HUES64 (cell line): ENCODE results near the gene FANCF.
"Not testable (repeated sequence)": the region's sequence is repeated elsewhere in the genome, so short reads cannot be mapped to it uniquely, and the experiment has no call there.

Experiments used
- H3K27ac ChIP-seq: 2 replicates; pipeline ENCODE4 v1.7.0; 2013; ENCODE audit warnings: low read depth, low read length, inconsistent platforms
- H3K27me3 ChIP-seq: 2 replicates; pipeline ENCODE4 v1.6.1; 2013; ENCODE audit warnings: mild to moderate bottlenecking, low read length; ENCODE audit not compliant: insufficient read depth
- H3K36me3 ChIP-seq: 2 replicates; pipeline ENCODE4 v1.6.1; 2013; ENCODE audit warnings: mild to moderate bottlenecking, low read length; ENCODE audit not compliant: insufficient read depth
- H3K4me1 ChIP-seq: 2 replicates; pipeline ENCODE4 v1.6.1; 2013; ENCODE audit warnings: mild to moderate bottlenecking, low read length, moderate library complexity; ENCODE audit not compliant: insufficient read depth
- H3K4me3 ChIP-seq: 2 replicates; pipeline ENCODE4 v1.5.1; 2013; ENCODE audit warnings: mild to moderate bottlenecking, low read length, moderate library complexity
- H3K9ac ChIP-seq: 2 replicates; pipeline ENCODE4 v1.6.1; 2013; ENCODE audit warnings: mild to moderate bottlenecking, low read depth, low read length
- H3K9me3 ChIP-seq: 2 replicates; pipeline ENCODE4 v1.6.1; 2013; ENCODE audit warnings: low read depth, low read length; ENCODE audit not compliant: insufficient read depth
- WGBS: fragments of 150-250, 120-280 bp; methylation state at CpG from one replicate; pipeline ENCODE4 v1.1.7; 2013; ENCODE audit warnings: missing lambda C conversion rate; 5-methylcytosine and 5-hydroxymethylcytosine counted together

FANCF gene

GRCh38 chr11:22657101-22657694 is 31.6 kb upstream of the FANCF start:
- Histone ChIP-seq H3K27me3 (no peaks in the 10 kb centered on the region), H3K9ac (no peak overlapping the region), H3K36me3 (no peaks in the 10 kb centered on the region), H3K4me1 (peaks cover 21% of the 10 kb centered on the region; the same call in 1 of the 2 replicates), H3K27ac (no peak overlapping the region), H3K4me3 (no peak overlapping the region), H3K9me3 (no peaks in the 10 kb centered on the region)
- WGBS: no CpG with 5 or more reads among the region's 1 CpG

DNA sequence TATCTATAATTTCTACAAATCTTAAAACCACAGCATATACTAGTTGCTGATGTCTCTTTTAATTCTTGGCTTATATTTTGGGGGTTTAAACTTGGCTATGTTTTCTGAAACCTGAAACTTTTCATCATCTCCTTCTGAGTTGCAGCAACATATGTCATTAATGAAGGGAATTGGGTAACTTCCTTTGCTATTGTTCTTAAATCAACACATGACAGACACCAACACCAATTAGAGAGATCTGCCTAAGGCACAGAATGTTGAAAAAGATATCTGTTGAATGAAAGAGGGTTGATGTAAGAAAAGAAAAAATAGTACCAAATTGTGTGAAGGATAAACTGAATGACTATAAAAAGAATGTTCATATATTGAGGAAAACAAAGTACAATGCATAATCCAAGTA is 30.5 kb upstream of the FANCF start:
- Histone ChIP-seq H3K27me3 (no peaks in the 10 kb centered on the region), H3K27ac (no peak overlapping the region), H3K36me3 (no peaks in the 10 kb centered on the region), H3K4me3 (no peak overlapping the region), H3K9ac (no peak overlapping the region), H3K9me3 (no peaks in the 10 kb centered on the region), H3K4me1 (peaks cover 21% of the 10 kb centered on the region; the same call in 1 of the 2 replicates)

DNA sequence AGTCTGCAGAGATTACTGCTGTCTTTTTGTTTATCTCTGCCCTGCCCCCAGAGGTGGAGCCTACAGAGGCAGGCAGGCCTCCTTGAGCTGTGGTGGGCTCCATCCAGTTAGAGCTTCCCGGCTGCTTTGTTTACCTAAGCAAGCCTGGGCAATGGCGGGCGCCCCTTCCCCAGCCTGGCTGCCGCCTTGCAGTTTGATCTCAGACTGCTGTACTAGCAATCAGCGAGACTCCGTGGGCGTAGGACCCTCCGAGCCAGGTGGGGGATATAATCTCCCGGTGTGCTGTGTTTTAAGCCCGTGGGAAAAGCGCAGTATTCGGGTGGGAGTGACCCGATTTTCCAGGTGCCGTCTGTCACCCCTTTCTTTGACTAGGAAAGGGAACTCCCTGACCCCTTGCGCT is 26.7 kb upstream of the FANCF start:
- not testable (repeated sequence) for H3K9me3 ChIP-seq, H3K4me3 ChIP-seq, H3K36me3 ChIP-seq, H3K27ac ChIP-seq, H3K9ac ChIP-seq, H3K27me3 ChIP-seq
- H3K4me1 ChIP-seq: peaks cover 16% of the 10 kb centered on the region; the same call in 1 of the 2 replicates
- 75% methylated on average over 15 of the region's 15 CpGs for WGBS

- Histone ChIP-seq H3K4me3 (no peak overlapping the region), H3K4me1 (peaks cover 14% of the 10 kb centered on the region), H3K36me3 (no peaks in the 10 kb centered on the region), H3K9ac (no peak overlapping the region), H3K9me3 (no peaks in the 10 kb centered on the region), H3K27me3 (peaks cover 30% of the 10 kb centered on the region), H3K27ac (no peak overlapping the region)
Observed at GRCh38 chr11:22641559-22641958, 15.9 kb upstream of the FANCF start.

DNA sequence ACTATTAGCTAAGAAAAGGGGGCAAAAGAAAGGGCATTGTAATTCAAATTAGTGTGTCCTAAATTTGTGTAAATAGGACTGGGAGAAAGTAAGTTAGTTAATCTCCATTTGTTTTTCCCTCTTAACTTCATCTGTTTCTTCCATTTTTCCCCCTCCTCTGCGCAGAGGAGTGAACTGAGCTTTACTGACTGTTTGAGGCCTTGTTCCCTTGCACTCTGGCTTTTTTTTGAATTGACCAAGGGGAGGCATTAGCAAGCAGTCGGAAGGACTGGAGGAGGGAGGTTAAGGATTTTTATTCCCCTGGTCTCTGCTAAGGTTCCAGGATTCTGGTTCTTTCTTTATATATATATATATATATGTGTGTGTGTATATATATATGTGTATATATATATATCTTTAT is 15.2 kb upstream of the FANCF start:
- WGBS: 6% methylated on average over 2 of the region's 2 CpGs
- Histone ChIP-seq H3K36me3 (no peaks in the 10 kb centered on the region), H3K9me3 (no peaks in the 10 kb centered on the region), H3K27ac (no peak overlapping the region), H3K9ac (no peak overlapping the region), H3K4me3 (no peak overlapping the region), H3K27me3 (peaks cover 30% of the 10 kb centered on the region), H3K4me1 (peaks cover 21% of the 10 kb centered on the region)

- H3K27me3 ChIP-seq: peaks cover 19% of the 10 kb centered on the region
- 0% methylated on average over 1 of the region's 1 CpG for WGBS
- H3K9me3 ChIP-seq: no peaks in the 10 kb centered on the region
- H3K9ac ChIP-seq: no peak overlapping the region
- H3K36me3 ChIP-seq: no peaks in the 10 kb centered on the region
- peaks cover 27% of the 10 kb centered on the region for H3K4me1 ChIP-seq
- H3K27ac ChIP-seq: no peak overlapping the region; the same call in 1 of the 2 replicates
- H3K4me3 ChIP-seq: no peak overlapping the region
Observed at GRCh38 chr11:22635689-22636088, 10.1 kb upstream of the FANCF start.

GRCh38 chr11:22634897-22635629 is 9.4 kb upstream of the FANCF start:
- Histone ChIP-seq H3K36me3 (no peaks in the 10 kb centered on the region), H3K27me3 (peaks cover 19% of the 10 kb centered on the region), H3K27ac (no peak overlapping the region; the same call in 1 of the 2 replicates), H3K9me3 (no peaks in the 10 kb centered on the region), H3K9ac (no peak overlapping the region), H3K4me1 (peaks cover 21% of the 10 kb centered on the region), H3K4me3 (no peak overlapping the region)
- WGBS: 77% methylated on average over 3 of the region's 3 CpGs

- Histone ChIP-seq H3K27ac (no peak overlapping the region), H3K9me3 (no peaks in the 10 kb centered on the region), H3K27me3 (peaks cover 5% of the 10 kb centered on the region; the same call in 1 of the 2 replicates), H3K4me3 (no peak overlapping the region), H3K9ac (no peak overlapping the region), H3K36me3 (no peaks in the 10 kb centered on the region), H3K4me1 (peaks cover 17% of the 10 kb centered on the region)
Observed at GRCh38 chr11:22633354-22633902, 7.8 kb upstream of the FANCF start.

DNA sequence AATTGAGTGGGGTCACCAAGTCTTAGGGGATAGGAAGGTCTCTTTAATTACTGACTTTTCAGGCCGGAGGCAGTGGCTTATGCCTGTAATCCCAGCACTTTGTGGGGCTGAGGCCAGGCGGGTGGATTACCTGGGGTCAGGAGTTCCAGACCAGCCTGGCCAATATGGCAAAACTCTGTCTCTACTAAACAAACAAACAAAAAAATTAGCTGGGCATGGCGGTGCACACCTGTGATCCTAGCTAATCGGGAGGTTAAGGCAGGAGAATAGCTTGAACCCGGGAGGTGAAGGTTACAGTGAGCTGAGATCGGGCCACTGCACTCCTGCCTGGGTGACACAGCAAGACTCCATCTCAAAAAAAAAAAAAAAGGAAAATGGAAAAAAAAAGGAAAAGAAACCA is 1.8 kb upstream of the FANCF start:
- no peaks in the 10 kb centered on the region for H3K9me3 ChIP-seq
- WGBS: 96% methylated on average over 6 of the region's 6 CpGs
- no peak overlapping the region for H3K27ac ChIP-seq
- H3K4me1 ChIP-seq: peaks cover 8% of the 10 kb centered on the region
- no peak overlapping the region for H3K4me3 ChIP-seq
- H3K27me3 ChIP-seq: no peaks in the 10 kb centered on the region
- peaks cover 4% of the 10 kb centered on the region; the same call in 1 of the 2 replicates for H3K36me3 ChIP-seq
- H3K9ac ChIP-seq: no peak overlapping the region

GRCh38 chr11:22626573-22627239 is 1.1 kb upstream of the FANCF start:
- Histone ChIP-seq H3K27ac (no peak overlapping the region), H3K27me3 (no peaks in the 10 kb centered on the region), H3K36me3 (peaks cover 4% of the 10 kb centered on the region; the same call in 1 of the 2 replicates), H3K4me3 (peak overlapping the region; percentile 82), H3K9ac (no peak overlapping the region; the same call in 1 of the 2 replicates), H3K9me3 (no peaks in the 10 kb centered on the region), H3K4me1 (peaks cover 8% of the 10 kb centered on the region)
- WGBS: 95% methylated on average over 12 of the region's 14 CpGs
